K562 (cell line): Measurements from ENCODE around the gene PITPNC1.

Experiments
- CBX3 ChIP-seq, 2 experiments: IDR thresholded peaks; 1 replicate in 1 of 2; 2 replicates in 1 of 2; pipeline ENCODE4 v1.6.1; 2012; ENCODE audit warnings: inconsistent platforms in 2 of 2, low read length in 2 of 2, borderline replicate concordance in 1 of 2, control low read depth in 1 of 2
- DDX20 ChIP-seq: fragments of 450-650 bp; IDR thresholded peaks from 2 replicates; pipeline ENCODE4 v1.6.1; 2016; ENCODE audit warnings: missing genetic modification characterization, low read depth, mild to moderate bottlenecking, missing compliant biosample characterization, moderate library complexity
- ELF4 ChIP-seq: fragments of 450-650 bp; formaldehyde crosslinking; IDR thresholded peaks from 2 replicates; pipeline ENCODE4 v1.4.0; 2022; ENCODE audit warnings: missing genetic modification characterization
- TAF1 ChIP-seq: IDR thresholded peaks from 2 replicates; pipeline ENCODE4 v1.6.1; 2011; ENCODE audit warnings: mild to moderate bottlenecking, low read length, moderate library complexity; ENCODE audit not compliant: insufficient read depth, control insufficient read depth, severe bottlenecking; ENCODE audit errors: extremely low read depth
- TCF7L2 ChIP-seq: fragments of 150-350 bp; IDR thresholded peaks from 2 replicates; pipeline ENCODE4 v1.6.1; 2016; ENCODE audit warnings: low read depth, mild to moderate bottlenecking, low read length, moderate library complexity
- ZNF239 ChIP-seq: fragments of 250-450 bp; sonication (Bioruptor Pico); IDR thresholded peaks from 2 replicates; pipeline ENCODE4 v1.4.0; 2020; ENCODE audit warnings: mild to moderate bottlenecking
- TF ChIP-seq, protein P1 (sequence below): sonication (generic); formaldehyde crosslinking; IDR thresholded peaks from 2 replicates; pipeline ENCODE4 v1.8.1; 2023; ENCODE audit warnings: mild to moderate bottlenecking, missing genetic modification reagents
- TF ChIP-seq, protein P2 (sequence below), 3 experiments: IDR thresholded peaks in 2 of 3; conservative IDR thresholded peaks in 1 of 3; 2 replicates each; pipeline ENCODE4 v1.5.1; 2011 to 2012; ENCODE audit warnings: low read length in 3 of 3, mild to moderate bottlenecking in 3 of 3, control low read depth in 2 of 3, improper control_type of control experiment in 1 of 3, inconsistent platforms in 1 of 3, low read depth in 1 of 3, mixed read lengths in 1 of 3, moderate library complexity in 1 of 3; ENCODE audit not compliant: insufficient read depth in 2 of 3
- TF ChIP-seq, protein P3 (sequence below): fragments of 450-650 bp; formaldehyde crosslinking; IDR thresholded peaks from 2 replicates; pipeline ENCODE4 v1.4.0; 2022; ENCODE audit warnings: mild to moderate bottlenecking, moderate library complexity

DNA sequence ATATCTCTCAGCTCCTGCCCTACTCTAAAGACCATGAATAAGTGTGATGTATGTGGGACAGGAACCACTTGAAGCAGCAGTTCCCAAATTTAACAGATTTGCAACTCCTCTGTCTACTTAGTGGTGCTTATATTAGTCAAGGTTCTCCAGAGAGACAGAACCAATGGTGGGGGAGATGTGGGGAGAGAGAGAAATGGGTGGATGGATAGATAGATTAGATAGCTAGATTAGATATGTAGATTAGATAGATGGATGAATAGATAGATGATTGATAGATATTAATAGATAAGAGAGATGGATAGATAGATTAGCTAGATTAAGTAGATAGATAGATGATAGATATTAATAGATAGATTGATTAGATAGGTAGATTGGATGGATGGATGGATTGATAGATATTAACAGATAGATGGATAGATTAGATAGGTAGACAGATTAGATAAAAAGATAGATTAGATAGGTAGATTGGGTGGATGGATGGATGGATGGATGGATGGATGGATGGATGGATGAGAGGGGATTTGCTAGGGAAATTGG is 186.7 kb downstream of the PITPNC1 start:
- TF ChIP-seq, protein P1, sequence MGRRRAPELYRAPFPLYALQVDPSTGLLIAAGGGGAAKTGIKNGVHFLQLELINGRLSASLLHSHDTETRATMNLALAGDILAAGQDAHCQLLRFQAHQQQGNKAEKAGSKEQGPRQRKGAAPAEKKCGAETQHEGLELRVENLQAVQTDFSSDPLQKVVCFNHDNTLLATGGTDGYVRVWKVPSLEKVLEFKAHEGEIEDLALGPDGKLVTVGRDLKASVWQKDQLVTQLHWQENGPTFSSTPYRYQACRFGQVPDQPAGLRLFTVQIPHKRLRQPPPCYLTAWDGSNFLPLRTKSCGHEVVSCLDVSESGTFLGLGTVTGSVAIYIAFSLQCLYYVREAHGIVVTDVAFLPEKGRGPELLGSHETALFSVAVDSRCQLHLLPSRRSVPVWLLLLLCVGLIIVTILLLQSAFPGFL (CRISPR knock-in tag) = no peak
- TF ChIP-seq ELF4 (no peak), TAF1 (no peak), ZNF239 (CRISPR knock-in tag) (no peak), TCF7L2 (no peak), DDX20 (no peak), CBX3 (IDR thresholded peaks at IDR 0.05; ENCODE audit: borderline replicate concordance in 1 of 2, low read length in 2 of 2) (no peak)
- TF ChIP-seq, protein P2, sequence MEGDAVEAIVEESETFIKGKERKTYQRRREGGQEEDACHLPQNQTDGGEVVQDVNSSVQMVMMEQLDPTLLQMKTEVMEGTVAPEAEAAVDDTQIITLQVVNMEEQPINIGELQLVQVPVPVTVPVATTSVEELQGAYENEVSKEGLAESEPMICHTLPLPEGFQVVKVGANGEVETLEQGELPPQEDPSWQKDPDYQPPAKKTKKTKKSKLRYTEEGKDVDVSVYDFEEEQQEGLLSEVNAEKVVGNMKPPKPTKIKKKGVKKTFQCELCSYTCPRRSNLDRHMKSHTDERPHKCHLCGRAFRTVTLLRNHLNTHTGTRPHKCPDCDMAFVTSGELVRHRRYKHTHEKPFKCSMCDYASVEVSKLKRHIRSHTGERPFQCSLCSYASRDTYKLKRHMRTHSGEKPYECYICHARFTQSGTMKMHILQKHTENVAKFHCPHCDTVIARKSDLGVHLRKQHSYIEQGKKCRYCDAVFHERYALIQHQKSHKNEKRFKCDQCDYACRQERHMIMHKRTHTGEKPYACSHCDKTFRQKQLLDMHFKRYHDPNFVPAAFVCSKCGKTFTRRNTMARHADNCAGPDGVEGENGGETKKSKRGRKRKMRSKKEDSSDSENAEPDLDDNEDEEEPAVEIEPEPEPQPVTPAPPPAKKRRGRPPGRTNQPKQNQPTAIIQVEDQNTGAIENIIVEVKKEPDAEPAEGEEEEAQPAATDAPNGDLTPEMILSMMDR (IDR thresholded peaks at IDR 0.05 in 2 of 3, conservative IDR thresholded peaks at IDR 0.05 in 1 of 3; ENCODE audit: insufficient read depth in 2 of 3, low read depth in 1 of 3, low read length in 3 of 3) = no peak
- TF ChIP-seq, protein P3, sequence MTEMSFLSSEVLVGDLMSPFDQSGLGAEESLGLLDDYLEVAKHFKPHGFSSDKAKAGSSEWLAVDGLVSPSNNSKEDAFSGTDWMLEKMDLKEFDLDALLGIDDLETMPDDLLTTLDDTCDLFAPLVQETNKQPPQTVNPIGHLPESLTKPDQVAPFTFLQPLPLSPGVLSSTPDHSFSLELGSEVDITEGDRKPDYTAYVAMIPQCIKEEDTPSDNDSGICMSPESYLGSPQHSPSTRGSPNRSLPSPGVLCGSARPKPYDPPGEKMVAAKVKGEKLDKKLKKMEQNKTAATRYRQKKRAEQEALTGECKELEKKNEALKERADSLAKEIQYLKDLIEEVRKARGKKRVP (CRISPR knock-in tag) = no peak
